Thyroid gland (tissue), 4 donors: ENCODE measurements around the gene SHROOM3.

Experiments used
- CTCF ChIP-seq, 6 experiments: fragments of 200-600 bp in 3 of 6; fragments of 450-650 bp in 3 of 6; sonication (generic) in 3 of 6; IDR thresholded peaks; one replicate each; pipeline ENCODE4 v1.5.1; 2016 to 2019; ENCODE audit warnings: antibody characterized with exemption in 6 of 6, mild to moderate bottlenecking in 2 of 6, inconsistent platforms in 1 of 6, moderate library complexity in 1 of 6
- POLR2A ChIP-seq, 2 donors: fragments of 450-650 bp; IDR thresholded peaks; one replicate each; pipeline ENCODE4 v1.6.1; 2017; ENCODE audit warnings: antibody characterized with exemption in 2 of 2, mild to moderate bottlenecking in 2 of 2, moderate library complexity in 1 of 2

GRCh38 chr4:76582074-76582816 is 147.2 kb downstream of the SHROOM3 start:
- no peak for TF ChIP-seq CTCF (IDR thresholded peaks at IDR 0.05)
- no peak for TF ChIP-seq POLR2A (IDR thresholded peaks at IDR 0.05)
